Measurements from ENCODE around the gene TMX2. TPM values are rescaled to one million over a fixed set of nuclear protein-coding genes. Genes with fewer than 3 reads are reported as not detected.
"Not testable (repeated sequence)": the region's sequence is repeated elsewhere in the genome, so short reads cannot be mapped to it uniquely, and the experiment has no call there.

Gene TMX2
- total RNA-seq, 3 donors from 2014 or later = 126 to 137 (median 137) TPM

- H3K9me3 Mint-ChIP-seq = no peaks in the 10 kb centered on the region
- no peaks in the 10 kb centered on the region for H3K4me1 Mint-ChIP-seq (ENCODE audit: low read depth)
- DNase-seq = no peak
- no peaks in the 10 kb centered on the region for H3K27me3 Mint-ChIP-seq (ENCODE audit: low read depth)
- no peak for ATAC-seq
- peaks cover 42% of the 10 kb centered on the region for H3K36me3 Mint-ChIP-seq (ENCODE audit: insufficient read depth)
- no peak overlapping the region for H3K4me3 Mint-ChIP-seq
These were observed 12.6 kb upstream of the TMX2 start for GRCh38 chr11:57699813-57700212.

- no peaks in the 10 kb centered on the region for H3K4me1 Mint-ChIP-seq (ENCODE audit: low read depth)
- no peak for DNase-seq
- no peaks in the 10 kb centered on the region for H3K27me3 Mint-ChIP-seq (ENCODE audit: low read depth)
- H3K4me3 Mint-ChIP-seq = no peak overlapping the region
- H3K36me3 Mint-ChIP-seq (ENCODE audit: insufficient read depth) = peaks cover 42% of the 10 kb centered on the region
- H3K9me3 Mint-ChIP-seq = no peaks in the 10 kb centered on the region
- no peak for ATAC-seq
These were observed 12.0 kb upstream of the TMX2 start for GRCh38 chr11:57700425-57700824.

- no peak for ATAC-seq
- peaks cover 31% of the 10 kb centered on the region for H3K36me3 Mint-ChIP-seq (ENCODE audit: insufficient read depth)
These were observed 9.1 kb upstream of the TMX2 start for GRCh38 chr11:57703341-57703740.

GRCh38 chr11:57704932-57705331 is 7.5 kb upstream of the TMX2 start:
- Mint-ChIP-seq H3K9me3 (no peaks in the 10 kb centered on the region), H3K4me1 (ENCODE audit: low read depth) (peaks cover 9% of the 10 kb centered on the region), H3K36me3 (ENCODE audit: insufficient read depth) (peaks cover 21% of the 10 kb centered on the region), H3K27me3 (ENCODE audit: low read depth) (no peaks in the 10 kb centered on the region), H3K4me3 (no peak overlapping the region)
- ATAC-seq (no peak), DNase-seq (no peak)

More at GRCh38 chr11:57703341-57703740, 9.1 kb upstream of the TMX2 start:
- no peaks in the 10 kb centered on the region for H3K27me3 Mint-ChIP-seq (ENCODE audit: low read depth)
- no peaks in the 10 kb centered on the region for H3K9me3 Mint-ChIP-seq
- H3K4me1 Mint-ChIP-seq (ENCODE audit: low read depth) = peaks cover 4% of the 10 kb centered on the region
- H3K4me3 Mint-ChIP-seq = no peak overlapping the region
- no peak for DNase-seq

GRCh38 chr11:57705432-57705831 is 7.0 kb upstream of the TMX2 start:
- Mint-ChIP-seq H3K4me1 (ENCODE audit: low read depth) (peaks cover 12% of the 10 kb centered on the region), H3K36me3 (ENCODE audit: insufficient read depth) (peaks cover 17% of the 10 kb centered on the region)
- DNase-seq; ATAC-seq; H3K27me3 Mint-ChIP-seq (ENCODE audit: low read depth); H3K4me3 Mint-ChIP-seq; H3K9me3 Mint-ChIP-seq: not testable (repeated sequence)

GRCh38 chr11:57709802-57710367 is 2.5 kb upstream of the TMX2 start:
- H3K4me1 Mint-ChIP-seq (ENCODE audit: low read depth) = peaks cover 34% of the 10 kb centered on the region
- no peak for DNase-seq
- ATAC-seq = no peak
- peaks cover 6% of the 10 kb centered on the region for H3K36me3 Mint-ChIP-seq (ENCODE audit: insufficient read depth)
- H3K9me3 Mint-ChIP-seq = no peaks in the 10 kb centered on the region
- no peak overlapping the region for H3K4me3 Mint-ChIP-seq
- no peaks in the 10 kb centered on the region for H3K27me3 Mint-ChIP-seq (ENCODE audit: low read depth)

- peak; percentile 60 for DNase-seq
- ATAC-seq = peak; percentile 50 to 51
- H3K9me3 Mint-ChIP-seq = no peaks in the 10 kb centered on the region
- peaks cover 37% of the 10 kb centered on the region for H3K4me1 Mint-ChIP-seq (ENCODE audit: low read depth)
- H3K27me3 Mint-ChIP-seq (ENCODE audit: low read depth) = no peaks in the 10 kb centered on the region
- peaks cover 6% of the 10 kb centered on the region for H3K36me3 Mint-ChIP-seq (ENCODE audit: insufficient read depth)
- peak within 1 kb of the TSS; percentile 100 for H3K4me3 Mint-ChIP-seq
These were observed 758 bp upstream of the TMX2 start, which contains the start of gene MED19 for GRCh38 chr11:57711414-57712255. Gene MED19 (minus strand): TSS chr11:57712215. CDS start chr11:57712179, 36 bp downstream.

- Mint-ChIP-seq H3K9me3 (no peaks in the 10 kb centered on the region), H3K27me3 (ENCODE audit: low read depth) (no peaks in the 10 kb centered on the region), H3K4me1 (ENCODE audit: low read depth) (peaks cover 32% of the 10 kb centered on the region), H3K36me3 (ENCODE audit: insufficient read depth) (peaks cover 4% of the 10 kb centered on the region), H3K4me3 (peak overlapping the region; percentile 100)
- DNase-seq = no peak
- no peak for ATAC-seq
These were observed 1.4 kb downstream of the TMX2 start for GRCh38 chr11:57713835-57714234.

- H3K4me3 Mint-ChIP-seq; H3K27me3 Mint-ChIP-seq (ENCODE audit: low read depth); H3K9me3 Mint-ChIP-seq; ATAC-seq; DNase-seq; H3K36me3 Mint-ChIP-seq (ENCODE audit: insufficient read depth): not testable (repeated sequence)
- peaks cover 19% of the 10 kb centered on the region for H3K4me1 Mint-ChIP-seq (ENCODE audit: low read depth)
These were observed 4.3 kb downstream of the TMX2 start for GRCh38 chr11:57716726-57717125.

GRCh38 chr11:57727185-57727584 is 14.8 kb downstream of the TMX2 start:
- H3K36me3 Mint-ChIP-seq (ENCODE audit: insufficient read depth) = peaks cover 2% of the 10 kb centered on the region
- ATAC-seq = no peak

GRCh38 chr11:57728829-57729228 is 16.4 kb downstream of the TMX2 start:
- H3K27me3 Mint-ChIP-seq (ENCODE audit: low read depth) = no peaks in the 10 kb centered on the region
- no peak for ATAC-seq
- H3K36me3 Mint-ChIP-seq (ENCODE audit: insufficient read depth) = peaks cover 2% of the 10 kb centered on the region

More at GRCh38 chr11:57727185-57727584, 14.8 kb downstream of the TMX2 start:
- Mint-ChIP-seq H3K9me3 (no peaks in the 10 kb centered on the region), H3K4me1 (ENCODE audit: low read depth) (peaks cover 8% of the 10 kb centered on the region), H3K27me3 (ENCODE audit: low read depth) (no peaks in the 10 kb centered on the region), H3K4me3 (no peak overlapping the region)
- DNase-seq = no peak

GRCh38 chr11:57729479-57729878 is 17.1 kb downstream of the TMX2 start:
- H3K4me3 Mint-ChIP-seq = no peak overlapping the region
- no peaks in the 10 kb centered on the region for H3K9me3 Mint-ChIP-seq
- no peak for DNase-seq
- ATAC-seq = no peak
- H3K4me1 Mint-ChIP-seq (ENCODE audit: low read depth) = peaks cover 8% of the 10 kb centered on the region
- peaks cover 2% of the 10 kb centered on the region for H3K36me3 Mint-ChIP-seq (ENCODE audit: insufficient read depth)
- H3K27me3 Mint-ChIP-seq (ENCODE audit: low read depth) = no peaks in the 10 kb centered on the region

More at GRCh38 chr11:57728829-57729228, 16.4 kb downstream of the TMX2 start:
- H3K9me3 Mint-ChIP-seq = no peaks in the 10 kb centered on the region
- peaks cover 8% of the 10 kb centered on the region for H3K4me1 Mint-ChIP-seq (ENCODE audit: low read depth)
- no peak for DNase-seq
- H3K4me3 Mint-ChIP-seq = no peak overlapping the region

- Mint-ChIP-seq H3K4me1 (ENCODE audit: low read depth) (peaks cover 5% of the 10 kb centered on the region), H3K36me3 (ENCODE audit: insufficient read depth) (peaks cover 11% of the 10 kb centered on the region), H3K9me3 (no peaks in the 10 kb centered on the region), H3K4me3 (no peak overlapping the region), H3K27me3 (ENCODE audit: low read depth) (no peaks in the 10 kb centered on the region)
- DNase-seq (no peak), ATAC-seq (no peak)
These were observed 20.3 kb downstream of the TMX2 start for GRCh38 chr11:57732661-57733060.

GRCh38 chr11:57735619-57736298 is 23.4 kb downstream of the TMX2 start:
- ATAC-seq = no peak
- H3K36me3 Mint-ChIP-seq (ENCODE audit: insufficient read depth) = peaks cover 18% of the 10 kb centered on the region
- H3K4me1 Mint-ChIP-seq (ENCODE audit: low read depth) = peaks cover 2% of the 10 kb centered on the region
- no peaks in the 10 kb centered on the region for H3K27me3 Mint-ChIP-seq (ENCODE audit: low read depth)
- no peak for DNase-seq
- H3K9me3 Mint-ChIP-seq = no peaks in the 10 kb centered on the region
- H3K4me3 Mint-ChIP-seq = no peak overlapping the region
